SU-DHL-6 (cell line): Measurements from ENCODE around the gene OXLD1.

Experiments used
- EZH2phosphoT487 ChIP-seq: fragments of 200-600 bp; sonication (generic), shearing (Covaris generic); conservative IDR thresholded peaks from 2 replicates; pipeline ENCODE4 v1.6.1; 2018; ENCODE audit warnings: mild to moderate bottlenecking, antibody characterized with exemption, low read length, moderate library complexity, mixed read lengths
- TF ChIP-seq, protein P1 (sequence below): fragments of 200-600 bp; sonication (generic); IDR thresholded peaks from one replicate; pipeline ENCODE4 v1.5.1; 2017; ENCODE audit warnings: antibody characterized with exemption, mild to moderate bottlenecking, low read length, moderate library complexity; ENCODE audit not compliant: insufficient read depth, poor library complexity, severe bottlenecking

- TF ChIP-seq, protein P1, sequence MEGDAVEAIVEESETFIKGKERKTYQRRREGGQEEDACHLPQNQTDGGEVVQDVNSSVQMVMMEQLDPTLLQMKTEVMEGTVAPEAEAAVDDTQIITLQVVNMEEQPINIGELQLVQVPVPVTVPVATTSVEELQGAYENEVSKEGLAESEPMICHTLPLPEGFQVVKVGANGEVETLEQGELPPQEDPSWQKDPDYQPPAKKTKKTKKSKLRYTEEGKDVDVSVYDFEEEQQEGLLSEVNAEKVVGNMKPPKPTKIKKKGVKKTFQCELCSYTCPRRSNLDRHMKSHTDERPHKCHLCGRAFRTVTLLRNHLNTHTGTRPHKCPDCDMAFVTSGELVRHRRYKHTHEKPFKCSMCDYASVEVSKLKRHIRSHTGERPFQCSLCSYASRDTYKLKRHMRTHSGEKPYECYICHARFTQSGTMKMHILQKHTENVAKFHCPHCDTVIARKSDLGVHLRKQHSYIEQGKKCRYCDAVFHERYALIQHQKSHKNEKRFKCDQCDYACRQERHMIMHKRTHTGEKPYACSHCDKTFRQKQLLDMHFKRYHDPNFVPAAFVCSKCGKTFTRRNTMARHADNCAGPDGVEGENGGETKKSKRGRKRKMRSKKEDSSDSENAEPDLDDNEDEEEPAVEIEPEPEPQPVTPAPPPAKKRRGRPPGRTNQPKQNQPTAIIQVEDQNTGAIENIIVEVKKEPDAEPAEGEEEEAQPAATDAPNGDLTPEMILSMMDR = no peak
- no peak for TF ChIP-seq EZH2phosphoT487
Measured at GRCh38 chr17:81693509-81694210, 27.3 kb upstream of the OXLD1 start.
